ENCODE data around the gene PRKAA1.
A peak's percentile ranks its signal among the peaks of the same experiment; 100 is the strongest.

Gene PRKAA1

DNA sequence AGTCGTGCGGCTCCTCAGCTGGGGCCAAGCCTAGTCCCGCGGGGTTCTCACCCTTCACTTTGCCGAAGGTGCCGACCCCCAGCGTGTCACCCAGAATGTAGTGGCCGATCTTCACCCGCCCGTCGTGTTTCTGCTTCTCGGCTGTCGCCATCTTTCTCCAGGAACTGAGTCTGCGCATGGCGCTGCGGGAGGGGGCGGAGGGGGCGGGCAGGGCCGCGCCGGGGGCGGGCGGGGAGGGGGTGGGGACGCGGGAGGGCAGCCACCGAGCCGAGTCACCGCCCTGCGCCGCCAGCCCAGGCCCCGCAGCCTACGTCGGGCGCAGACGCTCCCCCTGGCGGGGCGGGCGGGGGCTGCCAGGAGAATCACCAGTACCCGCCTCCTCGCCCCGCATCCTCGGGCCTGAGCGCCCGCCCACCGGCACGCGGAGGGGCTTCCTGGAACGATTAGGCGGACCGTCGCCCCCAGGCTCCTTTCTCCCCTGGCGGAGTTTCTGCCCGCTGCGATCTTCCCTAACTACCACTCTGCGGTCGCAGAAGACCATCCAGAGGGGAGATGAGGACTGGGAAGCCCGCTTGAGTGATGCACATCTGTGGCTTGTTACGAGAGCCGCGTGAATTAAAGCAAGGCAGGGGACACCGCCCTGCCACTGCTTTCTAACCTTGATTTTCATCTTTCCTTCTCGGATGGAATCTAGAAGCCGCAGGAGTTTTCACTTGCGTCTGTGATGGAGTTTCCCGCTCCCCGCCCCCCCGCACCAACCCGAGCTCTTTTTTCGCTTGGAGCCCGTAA, at the start of gene PRKAA1:
Gene PRKAA1, minus strand, starts transcription at position 363 of the 789 bp plus-strand sequence. Its CDS starts 185 bp downstream, at position 178.
- DNase-seq, result peak; percentile 83

DNA sequence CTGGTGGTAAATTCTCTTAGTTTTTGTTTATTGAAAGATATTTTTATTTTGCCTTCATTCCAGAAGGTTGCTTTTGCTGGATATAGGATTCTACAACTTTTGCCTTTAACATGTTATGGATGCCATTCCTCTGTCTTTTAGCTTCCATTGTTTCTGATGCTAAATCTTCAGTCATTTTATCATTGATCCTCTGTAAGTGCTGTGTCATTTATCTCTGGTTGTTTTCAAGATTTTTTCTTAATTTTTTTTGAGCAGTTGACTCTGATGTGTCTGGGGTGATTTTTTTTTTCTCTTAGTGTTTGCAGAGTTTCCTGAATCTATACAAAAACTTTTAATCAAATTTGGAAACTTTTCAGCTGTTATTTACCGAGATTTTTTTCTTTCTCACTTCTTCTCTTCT, 49.4 kb upstream of the PRKAA1 start:
- DNase-seq, result no peak

DNA sequence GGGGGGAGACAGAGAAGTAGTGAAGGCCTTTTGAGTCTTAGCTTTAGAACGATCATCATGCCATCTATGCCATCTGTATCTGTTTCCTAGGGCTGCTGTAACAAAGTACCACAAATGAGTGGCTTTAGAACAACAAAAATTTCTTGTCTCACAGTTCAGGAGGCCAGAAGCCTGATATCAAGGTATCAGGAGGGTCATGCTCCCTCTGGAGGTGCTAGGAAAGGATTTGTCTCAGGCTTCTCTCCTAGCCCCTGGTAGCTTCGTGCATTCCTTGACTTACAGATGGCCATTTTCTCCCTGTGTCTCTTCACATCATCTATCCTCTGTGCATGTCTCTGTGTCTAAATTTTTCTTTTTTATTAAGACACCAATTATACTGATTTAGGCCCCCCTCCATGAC, 48.2 kb upstream of the PRKAA1 start:
- DNase-seq, result no peak

DNA sequence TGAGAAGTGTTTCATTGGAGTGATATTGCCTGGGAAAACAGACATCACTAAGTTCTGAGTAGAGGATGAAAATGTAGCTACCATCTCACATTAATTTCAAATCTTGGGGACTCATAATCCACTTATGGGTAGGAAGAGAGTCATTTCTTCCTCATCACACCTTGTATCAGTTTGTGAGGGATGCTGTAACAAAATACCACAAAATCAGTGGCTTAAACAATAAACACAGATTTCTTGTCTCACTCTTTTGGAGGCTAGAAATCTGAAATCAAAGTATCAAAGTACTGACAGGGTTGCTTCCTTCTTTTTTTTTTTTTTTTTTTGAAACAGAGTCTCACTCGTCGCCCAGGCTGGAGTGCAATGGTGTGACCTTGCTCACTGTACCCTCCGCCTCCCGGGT, 46.4 kb upstream of the PRKAA1 start:
- no peak for DNase-seq

DNA sequence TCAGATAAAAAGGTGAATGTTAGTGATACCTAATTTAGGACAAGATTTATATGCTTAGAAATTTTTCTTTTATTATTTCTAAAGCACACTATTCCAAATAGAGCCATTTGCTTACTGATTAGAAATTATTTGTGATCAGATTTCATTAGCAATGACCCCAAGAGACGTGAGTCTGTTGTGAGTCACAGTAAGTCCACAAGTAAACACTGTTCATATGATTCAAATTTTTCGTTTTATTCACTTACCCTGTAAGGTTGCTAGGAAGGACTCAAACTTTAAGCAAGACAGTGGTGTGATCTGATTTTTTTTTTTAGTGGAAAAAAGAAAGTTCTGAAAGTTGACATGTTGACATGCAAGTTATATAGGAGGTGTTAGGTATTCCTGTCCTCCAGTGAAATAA, 44.2 kb upstream of the PRKAA1 start:
- no peak for DNase-seq

DNA sequence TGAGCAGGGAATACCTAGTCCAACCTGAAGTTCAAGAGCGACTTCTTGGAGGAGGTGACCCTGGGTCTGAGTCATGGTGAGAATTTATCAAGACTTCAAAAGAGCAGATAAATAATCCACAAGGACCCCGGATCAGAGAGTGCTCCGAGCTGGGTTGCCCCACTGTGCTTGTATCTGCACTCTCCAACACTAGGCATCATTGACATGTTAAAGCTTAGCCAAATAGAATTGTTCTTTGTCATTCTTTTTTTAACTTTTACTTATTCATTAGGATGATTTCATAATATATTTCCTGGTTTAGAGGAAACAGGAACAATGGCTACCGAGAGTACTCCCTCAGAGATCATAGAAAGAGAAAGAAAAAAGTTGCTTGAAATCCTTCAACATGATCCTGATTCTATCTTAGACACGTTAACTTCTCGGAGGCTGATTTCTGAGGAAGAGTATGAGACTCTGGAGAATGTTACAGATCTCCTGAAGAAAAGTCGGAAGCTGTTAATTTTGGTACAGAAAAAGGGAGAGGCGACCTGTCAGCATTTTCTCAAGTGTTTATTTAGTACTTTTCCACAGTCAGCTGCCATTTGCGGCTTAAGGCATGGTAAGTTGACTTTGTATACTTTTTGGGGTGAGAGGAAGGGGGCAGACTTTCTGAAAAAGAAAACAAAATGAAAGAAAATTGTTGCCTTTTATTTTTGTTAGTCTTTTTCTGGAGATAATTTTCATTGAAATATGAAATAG, 43.1 kb upstream of the PRKAA1 start, which contains the start of gene CARD6:
Gene CARD6, plus strand, starts transcription at position 300 of the 738 bp plus-strand sequence. Its CDS starts 16 bp downstream, at position 316.
- no peak for DNase-seq

DNA sequence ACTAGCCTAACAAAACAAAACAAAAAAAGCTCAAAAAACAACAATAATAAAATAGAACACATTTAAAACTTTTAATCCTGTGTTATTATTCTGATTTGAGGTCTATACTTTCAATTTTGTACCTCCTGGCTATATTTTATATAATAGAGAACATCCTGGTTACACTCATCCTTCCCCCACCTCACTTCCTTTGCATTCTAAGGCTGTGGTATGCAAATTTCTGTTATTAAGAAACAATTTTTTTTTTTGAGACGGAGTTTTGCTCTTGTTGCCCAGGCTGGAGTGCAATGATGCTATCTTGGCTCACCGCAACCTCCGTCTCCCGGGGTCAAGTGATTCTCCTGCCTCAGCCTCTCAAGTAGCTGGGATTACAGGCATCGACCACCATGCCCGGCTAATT, 39.9 kb upstream of the PRKAA1 start:
- no peak for DNase-seq

DNA sequence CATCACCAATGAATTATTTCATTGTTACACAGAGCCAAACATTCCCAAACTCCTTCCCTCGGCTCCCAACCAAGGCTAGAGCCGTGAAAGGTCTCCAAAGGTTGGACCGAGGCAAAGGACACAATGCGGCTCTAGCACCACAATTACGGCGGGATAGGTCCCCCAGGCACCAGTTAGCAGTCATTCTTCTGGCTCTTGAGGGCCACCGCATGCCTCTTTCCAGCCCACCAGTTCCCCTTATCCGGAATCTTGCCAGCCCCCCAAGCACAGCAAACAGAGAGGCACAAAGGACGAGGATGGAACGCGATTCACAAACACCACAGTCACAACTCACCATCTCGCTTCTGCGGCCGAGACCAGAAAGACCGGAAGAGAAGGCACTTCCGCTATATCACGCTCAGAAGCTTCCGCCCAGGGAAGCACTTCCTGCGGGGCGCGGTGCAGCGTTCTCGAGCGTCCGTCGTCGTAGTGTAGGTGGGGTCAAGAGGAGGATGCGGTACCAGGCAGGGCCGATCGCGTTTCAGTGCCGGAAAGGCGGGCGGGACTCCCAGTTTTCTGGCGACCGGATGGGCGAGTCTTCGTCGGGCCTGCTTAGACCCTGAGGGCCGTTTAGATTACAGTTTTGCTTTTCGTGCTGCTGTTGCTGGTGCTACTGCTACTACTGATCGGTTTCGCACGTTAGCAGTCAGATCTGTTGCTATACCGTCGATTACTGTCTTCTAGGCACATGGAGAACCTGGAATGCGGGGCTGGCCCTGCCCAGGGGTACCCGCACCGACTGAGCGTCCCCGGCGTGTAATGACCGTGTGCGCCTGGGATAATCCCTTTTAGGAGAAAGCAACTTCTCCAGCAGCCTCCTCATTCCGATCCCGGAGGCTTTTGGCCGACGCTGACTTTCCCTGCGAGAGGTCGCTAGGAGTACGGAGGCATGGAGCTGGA, 36.9 kb upstream of the PRKAA1 start, which contains the start of gene RPL37:
Gene RPL37, minus strand, starts transcription at position 374 of the 939 bp plus-strand sequence. Its CDS starts 37 bp downstream, at position 337.
- DNase-seq, result peak; percentile 92

DNA sequence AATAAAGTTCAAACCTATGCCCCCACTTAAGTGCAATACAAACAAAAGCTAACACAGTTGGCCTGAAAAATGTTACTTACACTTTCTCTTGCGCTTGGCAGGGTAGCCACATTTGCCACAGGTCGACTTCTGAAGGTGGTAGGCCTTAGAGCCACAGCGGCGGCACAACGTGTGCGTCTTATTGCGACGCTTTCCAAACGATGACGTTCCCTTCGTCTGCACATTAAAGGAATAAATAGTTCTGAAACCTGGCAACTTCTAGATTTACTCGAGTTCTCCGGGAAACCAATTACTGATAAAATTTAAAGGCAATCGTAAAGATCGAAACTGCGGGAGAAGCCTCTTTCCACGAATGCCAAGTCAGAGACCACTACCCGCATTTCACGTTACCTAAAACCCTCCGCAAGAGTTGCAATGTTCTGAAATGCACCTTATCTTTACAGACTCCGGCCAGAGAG, 36.2 kb upstream of the PRKAA1 start:
- no peak for DNase-seq

DNA sequence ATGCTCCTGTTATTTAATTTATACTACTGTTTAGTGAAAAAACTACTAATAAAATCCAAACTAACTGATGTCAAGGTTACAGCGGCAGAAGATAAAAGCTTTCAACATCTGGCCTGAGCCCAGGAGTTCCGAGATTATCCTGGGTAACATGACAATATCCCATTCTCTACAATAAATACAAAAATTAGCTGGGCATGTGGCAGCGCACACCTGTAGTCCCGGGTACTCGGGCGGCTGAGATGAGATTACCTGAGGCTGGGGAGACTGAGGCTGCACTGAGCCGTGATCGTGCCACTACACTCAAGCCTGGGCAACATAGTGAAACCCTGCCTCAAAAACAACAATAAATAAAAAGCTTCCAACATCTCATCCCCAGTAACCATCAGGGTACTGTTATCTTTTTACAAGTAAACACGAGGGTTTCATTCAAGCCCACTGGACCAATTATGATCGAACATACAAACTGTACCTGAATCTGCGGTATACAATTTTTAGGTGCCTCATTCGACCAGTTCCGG, 35.6 kb upstream of the PRKAA1 start:
- DNase-seq, result no peak

DNA sequence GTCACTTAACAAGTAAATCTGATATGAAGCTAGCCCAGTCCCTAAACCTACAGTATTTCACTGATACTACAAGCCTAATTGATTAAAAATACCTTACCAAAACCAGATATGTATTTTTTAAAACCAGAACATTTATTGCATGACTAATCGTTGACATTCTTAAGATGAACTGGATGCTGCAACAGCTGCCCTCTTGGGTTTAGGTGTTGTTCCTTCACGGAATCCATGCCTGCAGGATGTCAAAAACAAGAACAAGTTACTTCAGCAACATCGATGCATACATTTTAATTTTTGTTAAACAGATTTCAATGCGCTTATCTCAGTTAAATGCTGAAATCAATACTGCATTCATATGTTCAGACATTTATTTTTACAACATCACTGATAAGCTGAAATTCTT, 34.2 kb upstream of the PRKAA1 start:
- no peak for DNase-seq

DNA sequence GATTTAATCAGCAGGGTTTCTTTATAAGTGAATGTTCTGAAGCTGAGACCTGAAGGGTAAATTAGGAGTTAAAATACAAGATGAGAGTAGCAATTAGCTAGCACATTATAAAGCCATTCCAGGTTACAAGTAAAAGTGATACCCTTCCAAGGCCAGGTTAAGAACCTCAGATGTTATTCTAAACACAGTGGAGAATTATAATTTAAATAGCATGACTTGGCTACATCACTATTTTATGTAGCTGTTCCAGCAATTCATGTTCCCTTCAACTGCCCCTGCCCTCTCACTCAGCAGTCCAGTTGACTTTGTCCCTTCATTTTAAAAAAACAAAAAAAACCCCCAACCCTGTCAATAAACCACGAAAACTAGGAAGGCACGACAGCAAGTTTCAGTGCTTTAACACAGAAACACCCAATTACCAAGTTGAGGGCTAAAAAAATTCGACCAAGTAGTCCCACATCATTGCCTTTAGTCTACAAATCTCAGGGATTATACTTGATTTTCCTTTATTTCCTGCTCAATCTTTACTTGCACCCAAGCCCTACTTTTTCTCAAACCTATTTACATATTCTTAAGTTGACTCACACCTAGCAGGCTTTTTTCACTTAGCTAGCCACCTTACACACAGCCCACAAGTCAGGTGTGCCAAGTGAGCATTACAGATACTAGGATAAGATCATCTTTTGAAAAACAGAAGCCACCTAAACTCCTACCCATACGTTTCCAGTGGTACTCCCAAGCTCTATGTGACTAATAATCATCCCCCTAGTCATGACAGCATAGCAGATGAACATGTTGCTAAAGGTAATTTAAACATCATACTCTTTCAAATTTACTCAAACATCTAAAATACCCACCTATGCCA, 33.4 kb upstream of the PRKAA1 start:
- DNase-seq, result no peak

DNA sequence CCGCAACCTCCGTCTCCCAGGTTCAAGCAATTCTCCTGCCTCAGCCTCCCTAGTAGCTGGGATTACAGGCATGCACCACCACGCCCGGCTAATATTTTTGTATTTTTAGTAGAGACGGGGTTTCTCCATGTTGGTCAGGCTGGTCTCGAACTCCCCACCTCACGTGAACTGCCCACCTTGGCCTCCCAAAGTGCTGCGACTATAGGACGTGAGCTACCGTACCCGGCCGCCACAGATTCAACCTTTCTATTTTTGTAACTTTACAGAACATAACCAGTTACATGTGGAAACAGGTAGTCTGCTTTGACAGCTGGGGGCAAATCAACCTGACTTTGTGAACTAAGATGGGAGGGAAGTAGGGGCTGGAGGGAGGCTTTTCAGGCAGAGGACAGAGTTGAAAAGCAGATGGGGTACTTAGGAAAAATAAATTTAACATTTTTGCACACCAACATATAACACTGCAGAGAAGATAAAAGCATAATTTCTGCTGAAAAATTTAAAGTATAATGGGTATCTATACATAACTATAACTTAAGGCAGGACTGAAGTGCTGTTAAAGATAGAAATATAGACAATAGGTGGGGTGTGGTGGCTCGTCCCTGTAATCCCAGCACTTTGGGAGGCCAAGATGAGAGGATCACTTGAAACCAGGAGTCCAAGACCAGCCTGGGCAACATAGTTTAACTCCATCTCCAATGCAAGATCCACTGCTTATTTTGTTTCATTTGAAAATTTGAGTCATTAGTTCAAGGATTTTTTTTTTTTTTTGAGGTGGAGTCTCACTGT, 31.8 kb upstream of the PRKAA1 start:
- no peak for DNase-seq

DNA sequence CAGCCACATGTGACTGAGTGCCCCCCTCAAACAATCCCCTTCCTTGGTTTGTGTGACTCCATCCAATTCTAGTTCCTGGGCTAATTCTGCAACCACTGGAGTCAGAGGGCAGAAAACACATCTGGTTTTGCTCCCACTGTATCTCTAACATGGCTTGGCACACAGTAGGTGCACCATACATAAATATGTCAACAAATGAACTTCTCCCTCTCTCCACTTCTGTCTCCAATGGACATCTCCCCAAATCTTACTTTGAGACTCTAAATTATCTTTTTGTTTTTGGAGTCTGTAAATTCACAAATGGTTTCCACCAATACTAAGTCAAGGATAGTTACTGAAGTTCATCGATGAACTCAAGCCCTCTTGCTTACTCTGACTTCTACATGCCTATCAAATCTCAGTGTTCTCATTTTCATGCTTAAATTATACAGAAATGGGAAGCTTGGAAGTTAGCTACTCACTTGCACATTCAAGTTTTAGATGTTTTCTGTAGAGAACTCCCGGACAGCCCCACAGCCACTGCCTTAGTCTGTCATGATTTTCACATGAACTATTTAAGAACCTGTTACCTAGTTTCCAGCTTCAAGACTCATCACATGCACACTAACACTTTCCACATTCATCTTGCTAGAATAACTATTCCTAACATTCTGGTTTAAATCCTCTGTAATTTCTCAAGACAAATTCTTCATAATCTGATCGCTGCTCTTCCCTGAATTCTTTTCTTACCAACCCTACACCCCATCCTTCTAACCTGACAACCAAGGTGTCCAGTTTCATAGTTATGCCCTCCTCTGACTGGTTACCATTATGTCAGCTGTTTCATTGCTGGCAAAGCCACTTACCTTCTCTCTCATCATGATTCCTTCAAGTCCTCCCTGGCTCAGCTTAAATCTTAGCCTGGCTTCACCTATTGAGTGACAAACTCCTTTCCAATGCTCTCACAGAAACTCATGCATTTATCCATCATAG, 30.8 kb upstream of the PRKAA1 start:
- DNase-seq, result no peak

DNA sequence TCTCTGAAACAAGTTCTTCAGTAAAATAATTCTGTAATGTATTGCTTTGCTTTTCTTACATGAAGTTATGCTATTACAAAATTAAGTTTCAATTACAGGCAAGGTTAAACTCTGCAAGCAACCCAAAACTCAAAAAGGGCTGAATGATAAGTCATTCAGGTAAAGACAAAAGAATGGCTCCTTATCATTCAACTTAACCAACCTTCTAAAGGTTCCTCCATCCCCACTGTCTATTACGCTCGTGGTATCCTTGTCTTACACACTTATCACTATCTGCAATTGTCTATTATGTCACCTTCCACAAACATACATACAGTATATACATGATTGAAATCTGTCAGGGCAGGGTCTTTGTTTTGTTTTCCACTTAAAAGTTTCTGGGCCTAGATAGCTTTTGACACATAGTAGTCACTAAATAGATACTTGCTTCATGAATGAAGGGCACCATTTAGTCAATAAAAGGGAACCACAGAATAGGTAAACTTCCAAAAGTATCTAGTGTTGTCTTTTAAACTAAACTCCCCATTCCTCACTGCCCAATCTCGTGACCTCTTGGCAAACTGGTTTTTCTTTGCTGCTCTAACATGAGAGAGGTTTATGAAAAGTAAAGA, 30.0 kb upstream of the PRKAA1 start:
- DNase-seq, result no peak

DNA sequence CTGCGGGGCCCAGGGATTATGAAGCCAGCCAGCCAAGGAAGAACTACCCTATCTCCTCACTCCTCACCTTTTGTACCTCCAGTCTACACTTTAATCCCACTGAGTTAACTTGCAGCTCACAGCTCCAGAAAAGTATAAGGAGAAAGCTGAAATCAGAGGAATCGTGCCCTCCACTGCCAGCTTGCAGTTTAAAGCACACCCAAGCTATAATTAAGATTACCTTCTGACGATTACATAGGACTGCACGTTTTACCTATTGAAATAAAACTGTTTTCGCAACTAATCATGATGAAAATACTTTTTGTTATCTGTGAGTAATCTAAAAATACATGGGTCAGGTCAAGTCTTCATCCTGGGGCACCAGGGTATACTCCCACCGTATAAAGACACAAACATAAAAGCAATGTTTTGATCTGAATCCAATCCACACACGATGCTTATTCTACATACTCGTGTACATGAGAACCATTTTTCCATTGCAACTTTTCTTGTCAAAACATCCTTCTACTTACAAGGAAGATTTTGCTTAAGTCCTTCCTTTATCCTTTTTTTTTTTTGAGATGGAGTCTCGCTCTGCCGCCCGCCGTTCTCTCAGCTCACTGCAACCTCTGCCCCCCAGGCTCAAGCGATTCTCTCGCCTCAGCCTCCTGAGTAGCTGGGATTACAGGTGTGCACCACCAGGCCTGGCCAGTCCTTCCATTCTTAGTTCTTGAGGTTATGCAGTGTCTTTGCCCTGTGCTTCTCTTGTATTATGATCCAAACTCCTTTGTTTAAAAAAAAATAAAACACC, 29.2 kb upstream of the PRKAA1 start:
- no peak for DNase-seq

DNA sequence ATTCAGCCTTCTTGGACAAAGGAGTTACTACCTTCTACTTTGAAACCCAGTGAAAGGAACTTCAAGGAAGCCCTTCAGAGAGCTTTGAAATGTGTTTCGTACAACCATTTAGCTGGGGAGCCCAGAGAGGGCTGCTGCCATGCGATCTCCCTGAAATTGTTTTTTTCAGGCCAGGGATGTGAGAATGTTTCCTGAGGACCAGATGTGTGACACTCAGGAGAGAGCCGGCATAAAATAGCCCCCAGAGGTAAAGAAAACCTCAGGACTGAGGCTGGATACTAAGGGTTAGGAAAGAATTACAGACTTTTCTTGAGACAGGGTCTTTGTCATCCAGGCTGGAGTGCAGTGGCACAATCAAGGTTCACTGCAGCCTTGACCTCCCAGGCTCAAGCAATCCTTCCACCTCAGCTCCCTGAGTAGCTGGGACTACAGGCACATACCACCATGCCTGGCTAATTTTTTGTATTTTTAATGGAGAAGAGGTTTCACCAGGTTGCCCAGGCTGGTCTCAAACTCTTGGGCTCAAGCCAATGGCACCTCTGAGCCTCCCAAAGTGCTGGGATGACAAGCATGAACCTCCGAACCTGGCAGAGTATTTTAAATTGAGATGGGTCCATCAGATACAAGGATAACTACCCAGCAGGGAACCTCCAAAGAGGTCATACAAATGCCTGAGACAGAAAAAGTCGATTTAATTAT, 28.5 kb upstream of the PRKAA1 start:
- no peak for DNase-seq
